ENCODE results near the gene TEX48.

The TEX48 gene

GRCh38 chr9:114666401-114666800 is 15.6 kb downstream of the TEX48 start:
- DNase-seq, result no peak

GRCh38 chr9:114664181-114664580 is 17.8 kb downstream of the TEX48 start:
- DNase-seq, result no peak

GRCh38 chr9:114662081-114662989 is 19.7 kb downstream of the TEX48 start:
- no peak for DNase-seq

GRCh38 chr9:114657705-114658104 is 24.3 kb downstream of the TEX48 start, which contains the start of gene TEX53:
Gene TEX53 (minus strand): TSS chr9:114657805. CDS start chr9:114657774, 31 bp downstream.
- DNase-seq, result no peak

- no peak for DNase-seq
Observed at GRCh38 chr9:114656301-114656700, 25.7 kb downstream of the TEX48 start.

- no peak for DNase-seq
Observed at GRCh38 chr9:114655689-114656088, 26.3 kb downstream of the TEX48 start.

- DNase-seq, result peak; percentile 18 to 50
Observed at GRCh38 chr9:114653556-114654159, 28.3 kb downstream of the TEX48 start.

- DNase-seq, result no peak
Observed at GRCh38 chr9:114652776-114653555, 29.0 kb downstream of the TEX48 start.

GRCh38 chr9:114643896-114644295 is 38.1 kb downstream of the TEX48 start:
- DNase-seq, result no peak

GRCh38 chr9:114643001-114643400 is 39.0 kb downstream of the TEX48 start:
- no peak for DNase-seq

GRCh38 chr9:114641967-114642366 is 40.0 kb downstream of the TEX48 start:
- DNase-seq, result no peak

- DNase-seq, result no peak
Observed at GRCh38 chr9:114638404-114638803, 43.6 kb downstream of the TEX48 start.

- DNase-seq, result no peak
Observed at GRCh38 chr9:114634387-114634786, 47.6 kb downstream of the TEX48 start.

- DNase-seq, result no peak
Observed at GRCh38 chr9:114633438-114634089, 48.4 kb downstream of the TEX48 start.

- no peak for DNase-seq
Observed at GRCh38 chr9:114631166-114631565, 50.8 kb downstream of the TEX48 start.

GRCh38 chr9:114629563-114630090 is 52.4 kb downstream of the TEX48 start:
- no peak for DNase-seq

- no peak for DNase-seq
Observed at GRCh38 chr9:114627553-114627952, 54.4 kb downstream of the TEX48 start.

- DNase-seq, result no peak
Observed at GRCh38 chr9:114626415-114627020, 55.5 kb downstream of the TEX48 start.

GRCh38 chr9:114624677-114625076 is 57.3 kb downstream of the TEX48 start:
- no peak for DNase-seq

GRCh38 chr9:114621975-114622609 is 59.9 kb downstream of the TEX48 start:
- DNase-seq, result peak in 1 of 2 experiments; percentile 21

GRCh38 chr9:114621561-114621960 is 60.4 kb downstream of the TEX48 start:
- no peak for DNase-seq

Data from NCI-H446 (cell line).